Activated naive CD4-positive, alpha-beta T cell treated with Interleukin-2 at 50 U/mL for 16 hours (primary cell): ENCODE results near the gene ARX.

ENCODE experiments used
- DNase-seq: peaks from one replicate; pipeline ENCODE4 v3.0.0-alpha.2; 2020

The ARX gene

GRCh38 chrX:24996096-24996709, 19.6 kb downstream of the ARX start:
- no peak for DNase-seq

- DNase-seq: no peak
Measured at GRCh38 chrX:24993879-24994278, 21.9 kb downstream of the ARX start.

- DNase-seq: no peak
Measured at GRCh38 chrX:24990535-24990934, 25.2 kb downstream of the ARX start.

- DNase-seq: no peak
Measured at GRCh38 chrX:24988314-24988713, 27.5 kb downstream of the ARX start.

- no peak for DNase-seq
Measured at GRCh38 chrX:24987731-24988130, 28.0 kb downstream of the ARX start.

- DNase-seq: no peak
Measured at GRCh38 chrX:24985120-24985519, 30.6 kb downstream of the ARX start.

- DNase-seq: no peak
Measured at GRCh38 chrX:24983931-24984330, 31.8 kb downstream of the ARX start.

GRCh38 chrX:24982306-24982965, 33.3 kb downstream of the ARX start:
- DNase-seq: no peak

GRCh38 chrX:24981030-24981429, 34.7 kb downstream of the ARX start:
- DNase-seq: no peak

- no peak for DNase-seq
Measured at GRCh38 chrX:24979081-24979480, 36.7 kb downstream of the ARX start.

- DNase-seq: no peak
Measured at GRCh38 chrX:24969812-24970211, 46.0 kb downstream of the ARX start.

- DNase-seq: no peak
Measured at GRCh38 chrX:24965372-24965771, 50.4 kb downstream of the ARX start.

GRCh38 chrX:24963823-24964222, 51.9 kb downstream of the ARX start:
- DNase-seq: no peak

GRCh38 chrX:24961809-24962208, 54.0 kb downstream of the ARX start:
- DNase-seq: no peak

GRCh38 chrX:24956828-24957227, 58.9 kb downstream of the ARX start:
- no peak for DNase-seq

- no peak for DNase-seq
Measured at GRCh38 chrX:24955372-24955930, 60.3 kb downstream of the ARX start.

GRCh38 chrX:24954732-24955131, 61.0 kb downstream of the ARX start:
- DNase-seq: no peak
